K562 (cell line): ENCODE results near the gene PDE8B.

Experiments used
- CTCF ChIP-seq, 3 experiments: IDR thresholded peaks in 2 of 3; conservative IDR thresholded peaks in 1 of 3; 2 replicates each; pipeline ENCODE4 v1.5.1; 2011 to 2012; ENCODE audit warnings: low read length in 3 of 3, mild to moderate bottlenecking in 3 of 3, control low read depth in 2 of 3, improper control_type of control experiment in 1 of 3, inconsistent platforms in 1 of 3, low read depth in 1 of 3, mixed read lengths in 1 of 3, moderate library complexity in 1 of 3; ENCODE audit not compliant: insufficient read depth in 2 of 3
- HDAC2 ChIP-seq: fragments of 450-650 bp; IDR thresholded peaks from 2 replicates; pipeline ENCODE4 v1.6.1; 2016; ENCODE audit warnings: mild to moderate bottlenecking
- HMBOX1 ChIP-seq: sonication (generic); IDR thresholded peaks from 2 replicates; pipeline ENCODE4 v1.6.1; 2016
- NRF1 ChIP-seq, 2 experiments: fragments of 450-650 bp; IDR thresholded peaks in 1 of 2; conservative IDR thresholded peaks in 1 of 2; 2 replicates each; pipeline ENCODE4 v1.6.1; 2014; ENCODE audit warnings: mild to moderate bottlenecking in 2 of 2
- SREBF2 ChIP-seq: sonication (generic); formaldehyde crosslinking; IDR thresholded peaks from 2 replicates; pipeline ENCODE4 v1.4.0; 2020; ENCODE audit warnings: mild to moderate bottlenecking, missing genetic modification reagents

GRCh38 chr5:77407152-77407551, 196.7 kb downstream of the PDE8B start:
- no peak for TF ChIP-seq HDAC2
- no peak for TF ChIP-seq SREBF2 (CRISPR knock-in tag)
- TF ChIP-seq HMBOX1: no peak
- TF ChIP-seq CTCF (IDR thresholded peaks at IDR 0.05 in 2 of 3, conservative IDR thresholded peaks at IDR 0.05 in 1 of 3; ENCODE audit: insufficient read depth in 2 of 3, low read depth in 1 of 3, low read length in 3 of 3): no peak
- no peak for TF ChIP-seq NRF1 (conservative IDR thresholded peaks at IDR 0.05 in 1 of 2, IDR thresholded peaks at IDR 0.05 in 1 of 2)
